NOMO-1 treated with DMSO at 0.1 percent for 48 hours (cell line): ENCODE data around the gene TUT1.

ENCODE experiments used
- DNase-seq: peaks from one replicate; lab custom pipeline; 2025; ENCODE audit not compliant: unreplicated experiment; lab: John Stamatoyannopoulos, UW

TUT1 gene

GRCh38 chr11:62542750-62543567, 48.4 kb downstream of the TUT1 start:
- DNase-seq = peak; percentile 87

- no peak for DNase-seq
Observed at GRCh38 chr11:62542111-62542745, 49.1 kb downstream of the TUT1 start.

DNA sequence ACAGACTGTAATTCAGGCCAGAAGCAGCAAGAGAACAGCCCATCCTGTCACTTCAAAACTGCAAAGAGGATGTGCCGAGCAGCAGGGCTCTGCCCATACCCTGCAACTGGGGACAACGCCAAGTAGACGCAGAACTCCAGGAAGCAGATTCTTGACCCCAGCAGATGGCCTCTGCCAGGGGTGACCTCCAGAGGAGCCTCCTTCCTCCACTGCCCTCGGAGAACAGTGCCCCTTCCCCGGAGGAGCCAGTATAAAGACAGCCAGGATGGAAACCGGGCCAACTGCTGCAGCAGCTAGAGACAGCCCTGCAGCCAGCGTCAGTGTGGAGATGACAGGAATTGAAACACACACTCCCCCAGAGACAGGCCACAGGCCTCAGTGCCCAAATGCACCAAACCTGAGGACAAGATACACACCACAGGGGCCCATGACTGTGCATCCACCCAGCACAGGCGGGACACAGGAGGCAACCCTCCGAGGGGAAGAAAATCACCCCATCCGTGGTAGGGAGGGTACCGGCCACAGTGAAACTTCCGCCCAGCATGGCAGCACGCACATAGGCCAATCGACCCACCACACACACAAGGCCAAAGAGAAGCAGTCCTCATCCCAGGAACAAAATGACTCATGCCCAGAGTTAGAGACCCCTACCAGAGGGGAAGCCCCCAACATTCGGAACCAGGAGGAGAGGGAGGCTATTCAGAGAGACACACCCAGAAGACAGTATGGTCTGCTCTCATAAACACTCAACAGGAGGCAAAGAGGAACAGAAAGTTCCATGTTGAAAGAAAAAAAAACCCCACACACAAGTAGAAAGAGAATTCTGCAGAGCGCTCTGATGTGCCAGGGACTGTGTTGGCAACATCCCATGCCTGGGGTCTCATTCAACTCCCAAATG, 50.3 kb downstream of the TUT1 start:
- peak; percentile 71 for DNase-seq

DNA sequence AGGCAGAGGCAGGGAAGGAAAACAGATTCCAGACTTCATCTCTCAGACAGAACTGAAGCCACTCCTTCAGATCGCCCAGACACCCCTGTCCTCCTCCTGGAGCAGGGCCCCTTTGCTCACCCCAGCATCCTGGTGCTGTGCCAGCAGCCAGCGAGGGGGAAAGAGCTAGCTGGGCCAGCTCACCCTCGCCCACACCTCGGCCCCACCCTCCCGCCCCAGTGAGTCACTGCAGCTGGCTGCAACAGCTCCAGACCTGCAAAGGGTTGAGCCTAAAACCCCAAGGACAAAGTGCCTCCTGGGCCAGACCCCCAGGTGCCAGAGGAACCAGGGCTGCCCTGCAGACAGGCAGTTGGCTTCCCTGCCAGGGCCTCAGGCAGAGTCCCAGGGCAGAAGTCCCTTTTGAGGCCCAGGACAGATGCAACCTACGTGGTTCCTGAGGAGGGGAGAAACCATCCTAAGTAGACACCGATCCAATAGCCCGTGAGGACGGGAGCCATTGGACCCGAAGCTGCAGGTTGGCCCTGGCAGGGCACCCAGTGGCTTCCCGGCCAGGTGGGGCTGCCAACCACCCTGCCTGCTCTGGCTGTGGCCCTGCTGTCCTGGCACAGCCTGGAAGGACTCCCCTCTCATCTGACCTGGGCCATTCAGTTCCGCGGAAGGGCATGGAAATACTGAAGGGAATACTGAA, 51.9 kb downstream of the TUT1 start:
- DNase-seq = peak; percentile 16

GRCh38 chr11:62538470-62539237, 52.7 kb downstream of the TUT1 start:
- DNase-seq = no peak

- no peak for DNase-seq
Observed at GRCh38 chr11:62536301-62536957, 54.9 kb downstream of the TUT1 start.

- no peak for DNase-seq
Observed at GRCh38 chr11:62535802-62536201, 55.5 kb downstream of the TUT1 start.

- DNase-seq = no peak
Observed at GRCh38 chr11:62534779-62535545, 56.4 kb downstream of the TUT1 start.

GRCh38 chr11:62532096-62532495, 59.2 kb downstream of the TUT1 start:
- DNase-seq = no peak
